HEK293 (cell line): ENCODE results near the gene ATAT1.

ENCODE experiments used
- CTCF ChIA-PET: fragments of 350-600 bp; formaldehyde crosslinking; extraction: SDS; loops from one replicate; lab custom pipeline; 2021; ENCODE audit warnings: antibody characterized with exemption; lab: Yijun Ruan, JAX
- POLR2A ChIA-PET: fragments of 300-600 bp; formaldehyde crosslinking; extraction: SDS; loops from one replicate; lab custom pipeline; 2020; ENCODE audit warnings: antibody characterized with exemption, inconsistent platforms; lab: Yijun Ruan, JAX
- H3K27ac ChIP-seq: fragments of 200-500 bp; sonication (Bioruptor generic); 2 replicates; pipeline ENCODE4 v1.5.1; 2014; ENCODE audit warnings: low read depth, low read length, control low read depth, inconsistent platforms; ENCODE audit errors: extremely low read depth
- H3K36me3 ChIP-seq, 2 experiments: fragments of 200-500 bp in 1 of 2; sonication (Bioruptor generic) in 1 of 2; 1 replicate in 1 of 2; 2 replicates in 1 of 2; pipeline ENCODE4 v1.5.1; 2014 to 2017; ENCODE audit warnings: inconsistent platforms in 2 of 2, low read length in 2 of 2; ENCODE audit not compliant: control insufficient read depth in 2 of 2, insufficient read depth in 1 of 2
- H3K4me1 ChIP-seq: fragments of 200-500 bp; sonication (Bioruptor generic); 2 replicates; pipeline ENCODE4 v1.5.1; 2014; ENCODE audit warnings: mild to moderate bottlenecking, low read length, inconsistent platforms; ENCODE audit not compliant: control insufficient read depth, insufficient read depth
- H3K4me3 ChIP-seq: 2 replicates; pipeline ENCODE4 v1.5.1; 2011; ENCODE audit warnings: low read depth, mild to moderate bottlenecking, control low read depth, low read length, moderate library complexity
- H3K9me3 ChIP-seq: fragments of 200-500 bp; sonication (Bioruptor generic); 2 replicates; pipeline ENCODE4 v1.5.1; 2014; ENCODE audit warnings: low read depth, low read length, inconsistent platforms; ENCODE audit not compliant: control insufficient read depth, insufficient read depth
- GLI2 ChIP-seq: fragments of 450-650 bp; formaldehyde crosslinking; IDR thresholded peaks from 2 replicates; pipeline ENCODE4; 2017; ENCODE audit warnings: missing biosample characterization, missing genetic modification characterization, low read depth, borderline replicate concordance
- GLIS1 ChIP-seq: fragments of 450-650 bp; formaldehyde crosslinking; IDR thresholded peaks from 2 replicates; pipeline ENCODE4 v1.5.1; 2016; ENCODE audit warnings: missing biosample characterization, missing genetic modification characterization
- KLF9 ChIP-seq: fragments of 450-650 bp; formaldehyde crosslinking; IDR thresholded peaks from 2 replicates; pipeline ENCODE4 v1.5.1; 2016; ENCODE audit warnings: missing biosample characterization, missing genetic modification characterization, low read depth
- SP7 ChIP-seq: fragments of 450-650 bp; formaldehyde crosslinking; IDR thresholded peaks from 2 replicates; pipeline ENCODE4 v1.5.1; 2016; ENCODE audit warnings: missing biosample characterization, missing genetic modification characterization
- ZBTB17 ChIP-seq: fragments of 450-650 bp; formaldehyde crosslinking; IDR thresholded peaks from 2 replicates; pipeline ENCODE4 v1.5.1; 2016; ENCODE audit warnings: missing biosample characterization, missing genetic modification characterization
- ZBTB20 ChIP-seq: fragments of 450-650 bp; formaldehyde crosslinking; IDR thresholded peaks from 2 replicates; pipeline ENCODE4 v1.5.1; 2016; ENCODE audit warnings: missing biosample characterization, missing genetic modification characterization
- ZNF10 ChIP-seq: fragments of 450-650 bp; formaldehyde crosslinking; IDR thresholded peaks from 2 replicates; pipeline ENCODE4 v1.5.1; 2017; ENCODE audit warnings: missing biosample characterization, missing genetic modification characterization
- ZNF16 ChIP-seq: fragments of 450-650 bp; formaldehyde crosslinking; IDR thresholded peaks from 2 replicates; pipeline ENCODE4 v1.5.1; 2016; ENCODE audit warnings: low read depth, missing biosample characterization, missing genetic modification characterization
- ZNF354C ChIP-seq: fragments of 450-650 bp; formaldehyde crosslinking; IDR thresholded peaks from 2 replicates; pipeline ENCODE4 v1.5.1; 2016; ENCODE audit warnings: missing biosample characterization, missing genetic modification characterization, low read depth, borderline replicate concordance
- ZNF37A ChIP-seq: fragments of 450-650 bp; IDR thresholded peaks from 2 replicates; pipeline ENCODE4 v1.5.1; 2018; ENCODE audit warnings: missing biosample characterization, missing genetic modification characterization
- ZNF391 ChIP-seq: fragments of 450-650 bp; formaldehyde crosslinking; IDR thresholded peaks from 2 replicates; pipeline ENCODE4 v1.5.1; 2016; ENCODE audit warnings: low read depth, missing biosample characterization, missing genetic modification characterization, borderline replicate concordance
- ZNF561 ChIP-seq: fragments of 450-650 bp; IDR thresholded peaks from 2 replicates; pipeline ENCODE4 v1.5.1; 2018; ENCODE audit warnings: missing biosample characterization, missing genetic modification characterization, borderline replicate concordance
- ZNF785 ChIP-seq: fragments of 450-650 bp; formaldehyde crosslinking; IDR thresholded peaks from 2 replicates; pipeline ENCODE4 v1.5.1; 2016; ENCODE audit warnings: missing biosample characterization, missing genetic modification characterization
- TF ChIP-seq, protein P1 (sequence below): fragments of 450-650 bp; formaldehyde crosslinking; IDR thresholded peaks from 2 replicates; pipeline ENCODE4 v1.5.0; 2017; ENCODE audit warnings: missing biosample characterization, missing genetic modification characterization, borderline replicate concordance
- TF ChIP-seq, protein P2 (sequence below): fragments of 450-650 bp; formaldehyde crosslinking; IDR thresholded peaks from 2 replicates; pipeline ENCODE4 v1.5.1; 2016; ENCODE audit warnings: missing biosample characterization, missing genetic modification characterization
- TF ChIP-seq, protein P3 (sequence below): fragments of 450-650 bp; formaldehyde crosslinking; optimal IDR thresholded peaks from 2 replicates; pipeline ENCODE3; 2016; ENCODE audit warnings: missing biosample characterization, mild to moderate bottlenecking, missing genetic modification characterization
- TF ChIP-seq, protein P4 (sequence below): IDR thresholded peaks from 2 replicates; pipeline ENCODE4 v1.6.1; 2011; ENCODE audit warnings: mild to moderate bottlenecking, low read depth, low read length, borderline replicate concordance
- TF ChIP-seq, protein P5 (sequence below): fragments of 450-650 bp; formaldehyde crosslinking; IDR thresholded peaks from 2 replicates; pipeline ENCODE4 v1.5.1; 2016; ENCODE audit warnings: missing biosample characterization, missing genetic modification characterization
- TF ChIP-seq, protein P6 (sequence below): fragments of 450-650 bp; formaldehyde crosslinking; IDR thresholded peaks from 2 replicates; pipeline ENCODE4 v1.5.1; 2016; ENCODE audit warnings: missing biosample characterization, missing genetic modification characterization, low read depth
- TF ChIP-seq, protein P7 (sequence below): fragments of 450-650 bp; formaldehyde crosslinking; IDR thresholded peaks from 2 replicates; pipeline ENCODE4 v1.5.1; 2016; ENCODE audit warnings: missing biosample characterization, missing genetic modification characterization

ATAT1 gene

DNA sequence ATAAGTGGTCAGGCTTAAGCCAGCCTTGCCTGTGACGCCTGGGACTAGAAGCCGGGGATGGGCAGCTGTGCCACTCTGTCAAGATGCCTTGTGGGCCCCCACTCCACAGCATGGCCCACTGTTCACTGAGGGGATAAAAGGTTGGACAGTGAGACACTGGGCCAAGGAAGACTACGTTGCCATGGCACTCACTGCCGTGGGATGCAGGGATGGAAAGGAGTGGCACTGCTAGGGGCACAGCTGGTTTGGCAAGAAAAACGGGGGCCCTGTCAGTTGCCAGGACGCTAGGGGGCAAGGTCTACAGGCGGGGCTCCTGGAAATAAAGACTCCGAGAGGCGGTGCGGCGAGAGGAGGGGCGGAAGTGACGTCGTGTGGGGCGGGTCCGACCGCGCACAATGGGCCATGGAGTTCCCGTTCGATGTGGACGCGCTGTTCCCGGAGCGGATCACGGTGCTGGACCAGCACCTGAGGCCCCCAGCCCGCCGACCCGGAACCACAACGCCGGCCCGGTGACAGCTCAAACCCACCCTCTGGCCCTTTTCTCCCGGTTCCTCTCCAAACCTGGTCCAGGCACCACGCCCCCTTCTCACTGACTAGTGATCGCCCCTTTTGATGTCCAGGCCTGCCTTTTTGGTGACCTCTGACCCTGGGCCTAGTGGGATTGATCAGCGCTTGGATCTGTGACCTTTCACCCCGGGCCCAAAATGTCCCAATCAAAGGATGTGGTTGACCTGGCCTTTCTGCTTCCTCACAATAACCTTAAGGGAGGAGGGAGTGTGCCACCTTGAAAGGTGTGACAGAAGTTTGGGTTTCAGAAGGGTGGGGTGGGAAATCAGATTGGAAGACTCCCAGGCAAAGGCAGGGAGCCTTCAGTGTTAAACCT is at the start of gene ATAT1 (continued):
- TF ChIP-seq ZNF16 (no peak), ZNF37A (tag by site-specific recombination) (no peak), GLIS1 (peak; percentile 38; the same call in 1 of the 2 replicates), SP7 (tag by site-specific recombination) (peak; percentile 71), ZNF10 (tag by site-specific recombination) (0 out of 2 replicates have a peak, but pooled peaks have one; percentile 46), GLI2 (tag by site-specific recombination) (no peak), ZBTB17 (tag by site-specific recombination) (peak; percentile 89)
- TF ChIP-seq, protein P1, sequence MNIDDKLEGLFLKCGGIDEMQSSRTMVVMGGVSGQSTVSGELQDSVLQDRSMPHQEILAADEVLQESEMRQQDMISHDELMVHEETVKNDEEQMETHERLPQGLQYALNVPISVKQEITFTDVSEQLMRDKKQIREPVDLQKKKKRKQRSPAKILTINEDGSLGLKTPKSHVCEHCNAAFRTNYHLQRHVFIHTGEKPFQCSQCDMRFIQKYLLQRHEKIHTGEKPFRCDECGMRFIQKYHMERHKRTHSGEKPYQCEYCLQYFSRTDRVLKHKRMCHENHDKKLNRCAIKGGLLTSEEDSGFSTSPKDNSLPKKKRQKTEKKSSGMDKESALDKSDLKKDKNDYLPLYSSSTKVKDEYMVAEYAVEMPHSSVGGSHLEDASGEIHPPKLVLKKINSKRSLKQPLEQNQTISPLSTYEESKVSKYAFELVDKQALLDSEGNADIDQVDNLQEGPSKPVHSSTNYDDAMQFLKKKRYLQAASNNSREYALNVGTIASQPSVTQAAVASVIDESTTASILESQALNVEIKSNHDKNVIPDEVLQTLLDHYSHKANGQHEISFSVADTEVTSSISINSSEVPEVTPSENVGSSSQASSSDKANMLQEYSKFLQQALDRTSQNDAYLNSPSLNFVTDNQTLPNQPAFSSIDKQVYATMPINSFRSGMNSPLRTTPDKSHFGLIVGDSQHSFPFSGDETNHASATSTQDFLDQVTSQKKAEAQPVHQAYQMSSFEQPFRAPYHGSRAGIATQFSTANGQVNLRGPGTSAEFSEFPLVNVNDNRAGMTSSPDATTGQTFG (tag by site-specific recombination): no peak
- TF ChIP-seq, protein P2, sequence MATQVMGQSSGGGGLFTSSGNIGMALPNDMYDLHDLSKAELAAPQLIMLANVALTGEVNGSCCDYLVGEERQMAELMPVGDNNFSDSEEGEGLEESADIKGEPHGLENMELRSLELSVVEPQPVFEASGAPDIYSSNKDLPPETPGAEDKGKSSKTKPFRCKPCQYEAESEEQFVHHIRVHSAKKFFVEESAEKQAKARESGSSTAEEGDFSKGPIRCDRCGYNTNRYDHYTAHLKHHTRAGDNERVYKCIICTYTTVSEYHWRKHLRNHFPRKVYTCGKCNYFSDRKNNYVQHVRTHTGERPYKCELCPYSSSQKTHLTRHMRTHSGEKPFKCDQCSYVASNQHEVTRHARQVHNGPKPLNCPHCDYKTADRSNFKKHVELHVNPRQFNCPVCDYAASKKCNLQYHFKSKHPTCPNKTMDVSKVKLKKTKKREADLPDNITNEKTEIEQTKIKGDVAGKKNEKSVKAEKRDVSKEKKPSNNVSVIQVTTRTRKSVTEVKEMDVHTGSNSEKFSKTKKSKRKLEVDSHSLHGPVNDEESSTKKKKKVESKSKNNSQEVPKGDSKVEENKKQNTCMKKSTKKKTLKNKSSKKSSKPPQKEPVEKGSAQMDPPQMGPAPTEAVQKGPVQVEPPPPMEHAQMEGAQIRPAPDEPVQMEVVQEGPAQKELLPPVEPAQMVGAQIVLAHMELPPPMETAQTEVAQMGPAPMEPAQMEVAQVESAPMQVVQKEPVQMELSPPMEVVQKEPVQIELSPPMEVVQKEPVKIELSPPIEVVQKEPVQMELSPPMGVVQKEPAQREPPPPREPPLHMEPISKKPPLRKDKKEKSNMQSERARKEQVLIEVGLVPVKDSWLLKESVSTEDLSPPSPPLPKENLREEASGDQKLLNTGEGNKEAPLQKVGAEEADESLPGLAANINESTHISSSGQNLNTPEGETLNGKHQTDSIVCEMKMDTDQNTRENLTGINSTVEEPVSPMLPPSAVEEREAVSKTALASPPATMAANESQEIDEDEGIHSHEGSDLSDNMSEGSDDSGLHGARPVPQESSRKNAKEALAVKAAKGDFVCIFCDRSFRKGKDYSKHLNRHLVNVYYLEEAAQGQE (tag by site-specific recombination): peak; percentile 87

DNA sequence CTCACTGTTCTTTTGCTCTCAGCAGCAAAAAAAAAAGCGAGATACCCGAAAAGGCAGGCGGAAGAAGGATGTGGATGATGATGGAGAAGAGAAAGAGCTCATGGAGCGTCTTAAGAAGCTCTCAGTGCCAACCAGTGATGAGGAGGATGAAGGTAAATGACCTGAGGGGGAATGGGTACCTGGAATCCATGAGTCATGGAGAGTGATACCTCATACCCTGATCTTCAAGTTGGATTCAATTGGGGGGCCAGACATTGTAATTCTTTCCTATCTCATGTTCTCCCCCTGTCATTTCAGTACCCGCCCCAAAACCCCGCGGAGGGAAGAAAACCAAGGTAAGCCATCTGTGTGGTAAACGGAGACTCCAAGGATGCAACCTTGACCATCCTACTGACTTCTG is 48.6 kb upstream of the ATAT1 start:
- POLR2A ChIA-PET: interaction anchor here (0.5 to 1.4 kb wide), 2 partner anchors 9 to 364 kb away, joined by 4 to 5 read pairs; no protein-coding TSS in a partner anchor
- CTCF ChIA-PET: interaction anchor here (0.5 to 2.8 kb wide), 5 partner anchors 19 to 137 kb away, joined by 3 to 18 read pairs (median 4); no protein-coding TSS in a partner anchor
- no peak overlapping the region for H3K4me3 ChIP-seq
- no peak overlapping the region for H3K27ac ChIP-seq
- peaks cover 5% of the 10 kb centered on the region; the same call in 1 of the 2 replicates for H3K4me1 ChIP-seq
- peaks cover 79 to 86% of the 10 kb centered on the region in 2 experiments for H3K36me3 ChIP-seq
- H3K9me3 ChIP-seq: no peaks in the 10 kb centered on the region
- TF ChIP-seq, protein P3, sequence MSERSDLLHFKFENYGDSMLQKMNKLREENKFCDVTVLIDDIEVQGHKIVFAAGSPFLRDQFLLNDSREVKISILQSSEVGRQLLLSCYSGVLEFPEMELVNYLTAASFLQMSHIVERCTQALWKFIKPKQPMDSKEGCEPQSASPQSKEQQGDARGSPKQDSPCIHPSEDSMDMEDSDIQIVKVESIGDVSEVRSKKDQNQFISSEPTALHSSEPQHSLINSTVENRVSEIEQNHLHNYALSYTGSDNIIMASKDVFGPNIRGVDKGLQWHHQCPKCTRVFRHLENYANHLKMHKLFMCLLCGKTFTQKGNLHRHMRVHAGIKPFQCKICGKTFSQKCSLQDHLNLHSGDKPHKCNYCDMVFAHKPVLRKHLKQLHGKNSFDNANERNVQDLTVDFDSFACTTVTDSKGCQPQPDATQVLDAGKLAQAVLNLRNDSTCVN (tag by site-specific recombination): no peak
- TF ChIP-seq, protein P4, sequence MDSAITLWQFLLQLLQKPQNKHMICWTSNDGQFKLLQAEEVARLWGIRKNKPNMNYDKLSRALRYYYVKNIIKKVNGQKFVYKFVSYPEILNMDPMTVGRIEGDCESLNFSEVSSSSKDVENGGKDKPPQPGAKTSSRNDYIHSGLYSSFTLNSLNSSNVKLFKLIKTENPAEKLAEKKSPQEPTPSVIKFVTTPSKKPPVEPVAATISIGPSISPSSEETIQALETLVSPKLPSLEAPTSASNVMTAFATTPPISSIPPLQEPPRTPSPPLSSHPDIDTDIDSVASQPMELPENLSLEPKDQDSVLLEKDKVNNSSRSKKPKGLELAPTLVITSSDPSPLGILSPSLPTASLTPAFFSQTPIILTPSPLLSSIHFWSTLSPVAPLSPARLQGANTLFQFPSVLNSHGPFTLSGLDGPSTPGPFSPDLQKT: no peak
- no peak for TF ChIP-seq KLF9 (tag by site-specific recombination)
- no peak for TF ChIP-seq ZNF785 (tag by site-specific recombination)
- TF ChIP-seq ZBTB20 (tag by site-specific recombination): no peak
- TF ChIP-seq ZNF561 (tag by site-specific recombination): no peak
- TF ChIP-seq, protein P5, sequence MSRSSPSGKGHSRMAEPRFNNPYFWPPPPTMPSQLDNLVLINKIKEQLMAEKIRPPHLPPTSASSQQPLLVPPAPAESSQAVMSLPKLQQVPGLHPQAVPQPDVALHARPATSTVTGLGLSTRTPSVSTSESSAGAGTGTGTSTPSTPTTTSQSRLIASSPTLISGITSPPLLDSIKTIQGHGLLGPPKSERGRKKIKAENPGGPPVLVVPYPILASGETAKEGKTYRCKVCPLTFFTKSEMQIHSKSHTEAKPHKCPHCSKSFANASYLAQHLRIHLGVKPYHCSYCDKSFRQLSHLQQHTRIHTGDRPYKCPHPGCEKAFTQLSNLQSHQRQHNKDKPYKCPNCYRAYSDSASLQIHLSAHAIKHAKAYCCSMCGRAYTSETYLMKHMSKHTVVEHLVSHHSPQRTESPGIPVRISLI (tag by site-specific recombination): no peak
- TF ChIP-seq, protein P6, sequence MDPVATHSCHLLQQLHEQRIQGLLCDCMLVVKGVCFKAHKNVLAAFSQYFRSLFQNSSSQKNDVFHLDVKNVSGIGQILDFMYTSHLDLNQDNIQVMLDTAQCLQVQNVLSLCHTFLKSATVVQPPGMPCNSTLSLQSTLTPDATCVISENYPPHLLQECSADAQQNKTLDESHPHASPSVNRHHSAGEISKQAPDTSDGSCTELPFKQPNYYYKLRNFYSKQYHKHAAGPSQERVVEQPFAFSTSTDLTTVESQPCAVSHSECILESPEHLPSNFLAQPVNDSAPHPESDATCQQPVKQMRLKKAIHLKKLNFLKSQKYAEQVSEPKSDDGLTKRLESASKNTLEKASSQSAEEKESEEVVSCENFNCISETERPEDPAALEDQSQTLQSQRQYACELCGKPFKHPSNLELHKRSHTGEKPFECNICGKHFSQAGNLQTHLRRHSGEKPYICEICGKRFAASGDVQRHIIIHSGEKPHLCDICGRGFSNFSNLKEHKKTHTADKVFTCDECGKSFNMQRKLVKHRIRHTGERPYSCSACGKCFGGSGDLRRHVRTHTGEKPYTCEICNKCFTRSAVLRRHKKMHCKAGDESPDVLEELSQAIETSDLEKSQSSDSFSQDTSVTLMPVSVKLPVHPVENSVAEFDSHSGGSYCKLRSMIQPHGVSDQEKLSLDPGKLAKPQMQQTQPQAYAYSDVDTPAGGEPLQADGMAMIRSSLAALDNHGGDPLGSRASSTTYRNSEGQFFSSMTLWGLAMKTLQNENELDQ (tag by site-specific recombination): no peak
- TF ChIP-seq SP7 (tag by site-specific recombination): no peak
- no peak for TF ChIP-seq ZNF354C (tag by site-specific recombination)
- TF ChIP-seq, protein P7, sequence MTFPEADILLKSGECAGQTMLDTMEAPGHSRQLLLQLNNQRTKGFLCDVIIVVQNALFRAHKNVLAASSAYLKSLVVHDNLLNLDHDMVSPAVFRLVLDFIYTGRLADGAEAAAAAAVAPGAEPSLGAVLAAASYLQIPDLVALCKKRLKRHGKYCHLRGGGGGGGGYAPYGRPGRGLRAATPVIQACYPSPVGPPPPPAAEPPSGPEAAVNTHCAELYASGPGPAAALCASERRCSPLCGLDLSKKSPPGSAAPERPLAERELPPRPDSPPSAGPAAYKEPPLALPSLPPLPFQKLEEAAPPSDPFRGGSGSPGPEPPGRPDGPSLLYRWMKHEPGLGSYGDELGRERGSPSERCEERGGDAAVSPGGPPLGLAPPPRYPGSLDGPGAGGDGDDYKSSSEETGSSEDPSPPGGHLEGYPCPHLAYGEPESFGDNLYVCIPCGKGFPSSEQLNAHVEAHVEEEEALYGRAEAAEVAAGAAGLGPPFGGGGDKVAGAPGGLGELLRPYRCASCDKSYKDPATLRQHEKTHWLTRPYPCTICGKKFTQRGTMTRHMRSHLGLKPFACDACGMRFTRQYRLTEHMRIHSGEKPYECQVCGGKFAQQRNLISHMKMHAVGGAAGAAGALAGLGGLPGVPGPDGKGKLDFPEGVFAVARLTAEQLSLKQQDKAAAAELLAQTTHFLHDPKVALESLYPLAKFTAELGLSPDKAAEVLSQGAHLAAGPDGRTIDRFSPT (tag by site-specific recombination): no peak
- TF ChIP-seq ZNF391 (tag by site-specific recombination): no peak
